RWPE1 (cell line): ENCODE results near the gene ID1.
"Not testable (repeated sequence)": the region's sequence is repeated elsewhere in the genome, so short reads cannot be mapped to it uniquely, and the experiment has no call there.

Experiments used
- CTCF ChIA-PET: fragments of 350-600 bp; sonication (Branson Sonifier 250); formaldehyde crosslinking; extraction: SDS; loops from one replicate; lab custom pipeline; 2021; lab: Yijun Ruan, JAX
- POLR2A ChIA-PET: fragments of 400-600 bp; formaldehyde crosslinking; extraction: SDS; loops from one replicate; lab custom pipeline; 2020; ENCODE audit warnings: antibody characterized with exemption; ENCODE audit not compliant: low non-redundant PET; lab: Yijun Ruan, JAX
- DNase-seq: peaks from one replicate; pipeline ENCODE4 v3.0.0; 2012; ENCODE audit warnings: low spot score
- H3K27ac ChIP-seq: fragments of 450-650 bp; 2 replicates; pipeline ENCODE4 v1.5.1; 2017
- CTCF ChIP-seq: fragments of 450-650 bp; conservative IDR thresholded peaks from 2 replicates; pipeline ENCODE4 v1.5.1; 2017; ENCODE audit warnings: low read depth, mild to moderate bottlenecking

ID1 gene

GRCh38 chr20:31595654-31596411 is 9.3 kb upstream of the ID1 start:
- TF ChIP-seq CTCF: no peak
- H3K27ac ChIP-seq: peak overlapping the region; percentile 94
- DNase-seq: peak; percentile 54
- ChIA-PET CTCF (interaction anchor here (1.2 to 2.0 kb wide), 4 partner anchors 17 to 35 kb away, joined by 3 to 16 read pairs (median 5); no protein-coding TSS in a partner anchor), POLR2A (interaction anchor here (0.6 to 1.4 kb wide), 7 partner anchors 9 to 152 kb away, joined by 3 to 19 read pairs (median 5); partner anchors contain the start of gene ID1)

- CTCF ChIA-PET: interaction anchor here (1.2 to 2.0 kb wide), 4 partner anchors 16 to 36 kb away, joined by 3 to 16 read pairs (median 5); no protein-coding TSS in a partner anchor
- H3K27ac ChIP-seq: peak overlapping the region; percentile 94
- not testable (repeated sequence) for DNase-seq
- POLR2A ChIA-PET: interaction anchor here (0.8 to 1.4 kb wide), 4 partner anchors 8 to 34 kb away, joined by 5 to 19 read pairs (median 11); partner anchors contain the start of gene ID1
Observed at GRCh38 chr20:31596412-31596715, 8.7 kb upstream of the ID1 start.

- peak overlapping the region; percentile 94 for H3K27ac ChIP-seq
- DNase-seq: no peak
- TF ChIP-seq CTCF: no peak
- ChIA-PET CTCF (interaction anchor here (1.3 to 1.7 kb wide), 3 partner anchors 29 to 36 kb away, joined by 3 to 5 read pairs (median 5); no protein-coding TSS in a partner anchor), POLR2A (interaction anchor here (1.4 kb wide), 1 partner anchor 8 kb away, joined by 17 read pairs; the partner anchor contains the start of gene ID1)
Observed at GRCh38 chr20:31596831-31597480, 8.1 kb upstream of the ID1 start.

- H3K27ac ChIP-seq: peak overlapping the region; percentile 94; the same call in 1 of the 2 replicates
- ChIA-PET CTCF (interaction anchor here (1.4 kb wide), 1 partner anchor 35 kb away, joined by 3 read pairs; no protein-coding TSS in a partner anchor), POLR2A (no interaction called here)
- TF ChIP-seq CTCF: no peak
- DNase-seq: no peak
Observed at GRCh38 chr20:31597481-31597855, 7.6 kb upstream of the ID1 start.

GRCh38 chr20:31602431-31602778 is 2.7 kb upstream of the ID1 start:
- H3K27ac ChIP-seq: peak overlapping the region; percentile 86
- POLR2A ChIA-PET: interaction anchor here (0.9 to 1.2 kb wide), 6 partner anchors 9 to 35 kb away, joined by 5 to 8 read pairs (median 6); no protein-coding TSS in a partner anchor
- no peak for DNase-seq
- CTCF ChIA-PET: interaction anchor here (0.8 to 1.0 kb wide), 5 partner anchors 9 to 45 kb away, joined by 3 to 5 read pairs (median 5); no protein-coding TSS in a partner anchor
- TF ChIP-seq CTCF: no peak

- ChIA-PET POLR2A (interaction anchor here (0.9 to 1.2 kb wide), 6 partner anchors 10 to 36 kb away, joined by 5 to 8 read pairs (median 6); no protein-coding TSS in a partner anchor), CTCF (interaction anchor here (0.8 to 1.0 kb wide), 5 partner anchors 10 to 46 kb away, joined by 3 to 5 read pairs (median 5); no protein-coding TSS in a partner anchor)
- H3K27ac ChIP-seq: peak overlapping the region; percentile 86
- no peak for TF ChIP-seq CTCF
- DNase-seq: no peak
Observed at GRCh38 chr20:31602779-31603441, 2.2 kb upstream of the ID1 start.
